Tibial artery (tissue), 4 donors: Measurements from ENCODE around the gene TIAM2.

Experiments
- DNase-seq, 2 donors: peaks; one replicate each; pipeline ENCODE4 v3.0.0-alpha.2; 2019
- H3K27ac ChIP-seq, 2 donors: fragments of 200-600 bp; sonication (generic) in 1 of 2; 1 replicate in 1 of 2; 2 replicates in 1 of 2; pipeline ENCODE4 v1.5.1; 2018 to 2019; ENCODE audit warnings: mild to moderate bottlenecking in 1 of 2
- H3K27me3 ChIP-seq, 2 donors: fragments of 200-600 bp; sonication (generic) in 1 of 2; one replicate each; pipeline versions ENCODE4 v1.5.1 to v1.6.0; 2016 to 2019
- H3K36me3 ChIP-seq, 3 donors: fragments of 200-600 bp; sonication (generic) in 2 of 3; one replicate each; pipeline ENCODE4 v1.5.1; 2016 to 2019; ENCODE audit warnings: mild to moderate bottlenecking in 2 of 3
- H3K4me1 ChIP-seq, 4 donors: fragments of 200-600 bp; sonication (generic) in 2 of 4; 1 replicate in 3 of 4; 2 replicates in 1 of 4; pipeline ENCODE4 v1.5.1; 2016 to 2019
- H3K4me3 ChIP-seq, 2 donors: fragments of 200-600 bp; sonication (generic) in 1 of 2; 1 replicate in 1 of 2; 2 replicates in 1 of 2; pipeline ENCODE4 v1.5.1; 2018 to 2019; ENCODE audit warnings: mild to moderate bottlenecking in 2 of 2
- H3K9me3 ChIP-seq, 3 donors: fragments of 200-600 bp; sonication (generic) in 1 of 3; one replicate each; pipeline ENCODE4 v1.5.1; 2016 to 2019
- intact Hi-C: fragments of 100-400 bp; cut with DNase I; formaldehyde crosslinking; loops from one replicate; pipeline ENCODE4 v1.15.0; 2023; ENCODE audit warnings: low total_unique reads
- TF ChIP-seq, protein P1 (sequence below), 2 experiments: fragments of 200-600 bp in 1 of 2; fragments of 450-650 bp in 1 of 2; IDR thresholded peaks; one replicate each; pipeline ENCODE4 v1.5.1; 2017 to 2019; ENCODE audit warnings: antibody characterized with exemption in 2 of 2, mild to moderate bottlenecking in 1 of 2, moderate library complexity in 1 of 2

Gene TIAM2

DNA sequence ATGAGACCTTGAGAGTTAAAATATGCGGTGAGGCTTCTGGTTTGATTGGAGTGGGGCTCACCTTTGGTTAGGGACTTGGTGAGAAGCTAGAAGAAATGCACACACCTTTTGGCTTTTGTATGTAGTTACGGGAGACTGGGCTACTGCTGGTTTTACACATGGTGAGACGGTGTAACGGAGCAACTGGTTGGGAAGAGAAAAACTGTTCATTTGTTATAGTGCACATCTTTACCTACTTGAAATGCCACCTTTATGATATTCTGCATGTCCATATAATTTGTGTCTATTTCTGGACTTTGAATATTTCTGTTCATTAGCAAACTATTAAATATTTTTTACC, 31.6 kb downstream of the TIAM2 start:
- intact Hi-C loops = no loop called here
- peak overlapping the region in 1 of 2 donors; percentile 41 for H3K27ac ChIP-seq
- peaks cover 0 to 54% (median 25%) of the 10 kb centered on the region in 4 donors for H3K4me1 ChIP-seq
- no peaks in the 10 kb centered on the region for H3K9me3 ChIP-seq
- H3K36me3 ChIP-seq = no peaks in the 10 kb centered on the region
- no peak overlapping the region for H3K4me3 ChIP-seq
- H3K27me3 ChIP-seq = no peaks in the 10 kb centered on the region
- TF ChIP-seq, protein P1, sequence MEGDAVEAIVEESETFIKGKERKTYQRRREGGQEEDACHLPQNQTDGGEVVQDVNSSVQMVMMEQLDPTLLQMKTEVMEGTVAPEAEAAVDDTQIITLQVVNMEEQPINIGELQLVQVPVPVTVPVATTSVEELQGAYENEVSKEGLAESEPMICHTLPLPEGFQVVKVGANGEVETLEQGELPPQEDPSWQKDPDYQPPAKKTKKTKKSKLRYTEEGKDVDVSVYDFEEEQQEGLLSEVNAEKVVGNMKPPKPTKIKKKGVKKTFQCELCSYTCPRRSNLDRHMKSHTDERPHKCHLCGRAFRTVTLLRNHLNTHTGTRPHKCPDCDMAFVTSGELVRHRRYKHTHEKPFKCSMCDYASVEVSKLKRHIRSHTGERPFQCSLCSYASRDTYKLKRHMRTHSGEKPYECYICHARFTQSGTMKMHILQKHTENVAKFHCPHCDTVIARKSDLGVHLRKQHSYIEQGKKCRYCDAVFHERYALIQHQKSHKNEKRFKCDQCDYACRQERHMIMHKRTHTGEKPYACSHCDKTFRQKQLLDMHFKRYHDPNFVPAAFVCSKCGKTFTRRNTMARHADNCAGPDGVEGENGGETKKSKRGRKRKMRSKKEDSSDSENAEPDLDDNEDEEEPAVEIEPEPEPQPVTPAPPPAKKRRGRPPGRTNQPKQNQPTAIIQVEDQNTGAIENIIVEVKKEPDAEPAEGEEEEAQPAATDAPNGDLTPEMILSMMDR (IDR thresholded peaks at IDR 0.05) = no peak
- no peak for DNase-seq

DNA sequence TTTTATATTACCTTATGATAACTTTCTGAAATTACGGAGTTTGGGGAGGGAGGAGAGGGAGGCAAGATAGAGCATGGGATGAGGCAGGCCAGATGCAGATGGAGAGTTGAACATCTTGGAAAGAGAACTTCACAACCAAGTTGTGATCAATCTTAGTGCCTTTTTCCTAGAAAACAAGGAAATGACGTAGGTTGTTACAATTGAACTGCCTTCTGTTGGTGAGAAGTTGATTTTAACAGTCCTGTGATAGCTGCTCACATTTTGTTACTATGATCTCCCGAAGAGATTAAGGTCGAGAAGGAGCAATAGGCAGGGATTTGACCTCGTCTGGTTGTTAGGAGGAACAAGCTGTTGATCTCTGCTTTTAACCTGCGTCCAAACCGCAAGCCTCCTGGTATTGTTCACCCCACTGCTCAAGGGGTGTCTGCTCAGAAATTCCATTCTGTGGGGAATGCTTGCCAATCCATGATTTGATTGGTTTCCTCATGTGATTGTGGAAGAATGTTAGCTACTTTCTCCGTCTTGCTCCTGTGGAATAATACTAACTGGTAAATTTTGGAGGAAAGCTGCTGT, 35.1 kb downstream of the TIAM2 start:
- Histone ChIP-seq H3K4me3 (no peak overlapping the region), H3K36me3 (no peaks in the 10 kb centered on the region), H3K4me1 (peaks cover 0 to 20% (median 12%) of the 10 kb centered on the region in 4 donors), H3K27ac (no peak overlapping the region), H3K9me3 (no peaks in the 10 kb centered on the region), H3K27me3 (no peaks in the 10 kb centered on the region)
- TF ChIP-seq, protein P1 (IDR thresholded peaks at IDR 0.05) = no peak
- DNase-seq = no peak
- intact Hi-C loops = no loop called here

DNA sequence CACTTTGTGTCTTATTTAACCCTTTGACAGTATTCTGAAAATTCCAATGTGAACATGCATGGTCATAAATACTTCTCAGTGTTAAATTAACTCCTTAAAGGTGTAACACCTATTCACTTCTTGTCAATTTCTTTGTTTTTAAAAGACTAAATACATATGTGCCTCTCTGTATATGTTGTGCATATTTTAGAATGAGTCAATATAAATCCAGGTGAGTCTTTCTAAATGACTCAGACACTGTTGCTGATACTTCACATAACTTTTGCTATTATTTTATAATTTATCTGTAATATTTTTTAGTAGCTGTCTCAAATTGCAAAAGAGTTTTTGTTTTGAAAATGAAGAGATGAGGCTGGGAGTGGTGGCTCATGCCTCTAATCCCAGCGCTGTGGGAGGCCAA, 36.0 kb downstream of the TIAM2 start:
- Histone ChIP-seq H3K36me3 (no peaks in the 10 kb centered on the region), H3K4me3 (no peak overlapping the region), H3K27ac (no peak overlapping the region), H3K27me3 (no peaks in the 10 kb centered on the region), H3K4me1 (peaks cover 0 to 11% (median 8%) of the 10 kb centered on the region in 4 donors), H3K9me3 (no peaks in the 10 kb centered on the region)
- TF ChIP-seq, protein P1 (IDR thresholded peaks at IDR 0.05) = no peak
- intact Hi-C loops = no loop called here
- no peak for DNase-seq

DNA sequence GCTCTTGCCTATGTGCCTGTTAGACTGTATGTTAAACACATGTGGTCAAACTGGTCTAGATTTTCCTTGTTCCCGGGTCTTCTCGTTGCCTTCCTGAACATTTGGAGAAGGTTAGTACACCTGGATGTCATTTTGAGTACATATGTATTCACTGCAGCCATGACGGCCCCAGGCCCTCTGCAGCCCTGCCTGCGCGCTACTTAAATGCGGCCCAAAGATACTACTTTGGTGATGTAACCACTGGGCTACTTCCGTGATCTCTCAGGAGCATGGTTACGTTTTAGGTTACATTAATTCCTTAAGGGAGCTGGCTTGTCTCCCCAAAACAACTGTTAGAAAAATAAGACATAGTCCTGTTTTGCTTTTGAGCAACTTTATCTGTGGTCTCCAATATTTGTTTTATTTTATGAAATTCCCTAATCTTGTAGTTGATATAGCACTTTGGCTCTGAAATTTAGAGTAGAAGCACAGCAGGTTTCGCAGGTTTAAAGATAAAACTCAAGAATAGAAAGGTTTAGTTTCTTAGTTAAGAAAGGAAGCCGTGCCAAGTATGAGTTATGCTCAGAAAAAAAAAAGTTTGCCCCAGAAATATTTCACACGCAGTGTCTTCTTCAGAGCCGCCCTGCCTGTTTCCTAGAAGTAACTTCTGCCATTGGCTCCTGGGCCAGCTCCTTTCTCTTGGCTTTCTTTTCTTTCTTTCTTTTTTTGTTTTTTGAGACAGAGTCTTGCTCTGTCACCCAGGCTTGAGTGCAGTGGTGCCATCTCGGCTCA, 38.1 kb downstream of the TIAM2 start:
- no peak for DNase-seq
- Histone ChIP-seq H3K4me3 (no peak overlapping the region), H3K4me1 (no peaks in the 10 kb centered on the region), H3K27ac (no peak overlapping the region), H3K9me3 (no peaks in the 10 kb centered on the region), H3K36me3 (no peaks in the 10 kb centered on the region), H3K27me3 (no peaks in the 10 kb centered on the region)
- intact Hi-C loops = no loop called here
- TF ChIP-seq, protein P1 (IDR thresholded peaks at IDR 0.05) = no peak

DNA sequence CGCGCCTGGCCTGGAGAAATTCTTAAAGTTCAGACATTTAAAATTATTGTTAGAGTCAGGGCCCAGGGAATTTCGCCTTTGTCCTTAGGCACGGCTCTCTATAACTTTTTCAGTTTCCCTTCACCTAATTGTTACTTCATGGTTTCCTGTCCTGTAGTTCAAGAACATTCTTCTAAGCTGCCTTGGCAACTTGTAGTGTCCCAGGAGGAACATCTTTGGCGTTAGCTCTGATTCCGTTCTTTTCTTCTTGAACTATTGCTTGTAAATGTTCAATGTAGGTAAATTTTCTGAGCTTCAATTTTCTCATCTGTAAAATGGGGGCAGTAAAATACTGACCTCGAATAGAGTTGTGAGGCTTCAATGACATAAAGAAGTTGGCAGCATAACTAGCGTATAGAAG, 41.8 kb downstream of the TIAM2 start:
- TF ChIP-seq, protein P1 (IDR thresholded peaks at IDR 0.05) = no peak
- no peak overlapping the region for H3K27ac ChIP-seq
- H3K9me3 ChIP-seq = no peaks in the 10 kb centered on the region
- DNase-seq = no peak
- H3K4me1 ChIP-seq = peaks cover 0 to 12% (median 7%) of the 10 kb centered on the region in 4 donors
- no peaks in the 10 kb centered on the region for H3K36me3 ChIP-seq
- no peaks in the 10 kb centered on the region for H3K27me3 ChIP-seq
- intact Hi-C loops = no loop called here
- H3K4me3 ChIP-seq = no peak overlapping the region
